Hematopoietic multipotent progenitor cell treated with erythropoietin and hydrocortisone succinate and interleukin-3 and kit ligand, for 17 days (in vitro differentiated cells): Measurements from ENCODE around the gene DCTN3.

ENCODE experiments used
- DNase-seq: peaks from one replicate; pipeline ENCODE4 v3.0.0-alpha.2; 2015; ENCODE audit warnings: low spot score

DCTN3 gene

DNA sequence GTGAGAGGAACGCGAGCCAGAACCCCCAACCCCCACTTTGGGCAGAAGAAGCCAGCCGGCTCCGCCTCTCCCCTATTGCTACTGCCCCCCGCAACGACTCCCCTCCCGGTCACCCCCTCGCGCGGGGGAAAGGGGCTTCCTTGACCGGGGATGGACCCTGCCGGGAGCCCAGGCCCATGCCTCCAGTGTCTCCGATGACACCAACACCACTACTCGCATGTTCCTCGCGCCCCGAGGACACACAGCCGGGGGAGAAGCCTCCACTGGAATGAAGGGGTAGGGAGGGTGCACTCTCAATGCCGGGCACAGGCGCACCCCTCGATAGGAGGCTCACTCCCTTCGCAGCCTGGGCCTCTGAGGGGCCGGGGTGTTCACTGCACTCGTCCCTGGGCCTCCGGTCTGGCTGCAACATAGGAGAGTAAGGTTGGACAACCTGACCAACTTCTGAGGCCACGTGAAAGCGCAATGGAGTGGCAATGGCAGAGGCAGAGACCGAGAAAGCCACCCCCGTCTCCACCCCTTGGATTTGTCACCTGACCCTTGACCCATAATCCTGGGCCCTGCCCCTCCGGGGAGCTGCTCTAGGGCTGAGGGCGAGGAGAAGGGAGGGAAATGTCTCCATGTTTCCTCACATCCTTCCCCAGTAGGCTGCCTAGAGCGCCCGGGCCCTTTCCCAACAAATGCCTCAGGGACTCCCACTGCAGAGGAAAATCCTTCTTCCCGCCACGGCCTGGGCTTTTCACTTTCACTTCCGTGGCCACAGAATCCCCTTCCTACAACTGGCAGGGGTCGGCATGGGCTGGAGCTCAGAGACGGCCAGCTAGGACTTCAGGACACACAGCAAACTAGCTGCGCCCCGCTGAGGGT, 29.7 kb downstream of the DCTN3 start:
- no peak for DNase-seq

DNA sequence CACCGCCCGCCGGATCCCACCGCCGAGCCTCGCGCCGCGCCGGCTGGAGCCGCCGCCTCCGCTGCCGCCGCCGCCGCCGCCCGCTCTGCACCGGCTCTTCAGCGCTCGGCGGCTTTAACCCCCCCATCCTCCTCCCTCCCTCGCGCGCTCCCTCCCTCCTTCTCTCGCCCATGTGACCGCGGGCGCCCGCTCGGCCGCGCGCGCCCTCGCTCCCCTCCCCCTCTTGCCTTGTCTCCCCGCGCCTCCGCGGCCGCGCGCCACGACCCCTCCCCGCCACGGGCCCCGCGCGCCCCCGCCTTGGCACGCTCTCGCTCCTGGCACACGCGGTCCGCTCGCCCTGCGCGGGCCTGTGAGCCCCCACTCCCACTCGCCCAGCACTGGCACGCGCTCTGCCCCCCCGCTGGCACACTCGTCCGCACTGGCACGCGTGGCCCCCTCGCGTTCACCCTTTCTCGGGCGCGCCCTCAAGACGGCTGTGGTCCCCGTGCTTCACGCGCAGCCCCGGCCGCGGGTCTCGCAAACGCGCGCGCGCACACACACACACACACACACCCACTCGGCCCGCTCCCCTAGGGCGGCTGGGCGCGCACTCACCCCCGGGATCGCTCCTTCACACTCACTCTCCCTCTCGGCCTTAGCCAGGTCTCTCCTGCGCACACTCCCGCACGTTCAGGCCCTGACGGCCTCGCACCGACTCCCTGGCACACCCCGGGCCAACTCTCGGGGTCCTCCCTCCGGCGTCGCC, 30.5 kb downstream of the DCTN3 start, which contains the start of gene CNTFR:
TSS of gene CNTFR (minus strand) at position 89 of the 745 bp plus-strand sequence. CDS start 20,743 bp downstream, outside the sequence.
- no peak for DNase-seq

DNA sequence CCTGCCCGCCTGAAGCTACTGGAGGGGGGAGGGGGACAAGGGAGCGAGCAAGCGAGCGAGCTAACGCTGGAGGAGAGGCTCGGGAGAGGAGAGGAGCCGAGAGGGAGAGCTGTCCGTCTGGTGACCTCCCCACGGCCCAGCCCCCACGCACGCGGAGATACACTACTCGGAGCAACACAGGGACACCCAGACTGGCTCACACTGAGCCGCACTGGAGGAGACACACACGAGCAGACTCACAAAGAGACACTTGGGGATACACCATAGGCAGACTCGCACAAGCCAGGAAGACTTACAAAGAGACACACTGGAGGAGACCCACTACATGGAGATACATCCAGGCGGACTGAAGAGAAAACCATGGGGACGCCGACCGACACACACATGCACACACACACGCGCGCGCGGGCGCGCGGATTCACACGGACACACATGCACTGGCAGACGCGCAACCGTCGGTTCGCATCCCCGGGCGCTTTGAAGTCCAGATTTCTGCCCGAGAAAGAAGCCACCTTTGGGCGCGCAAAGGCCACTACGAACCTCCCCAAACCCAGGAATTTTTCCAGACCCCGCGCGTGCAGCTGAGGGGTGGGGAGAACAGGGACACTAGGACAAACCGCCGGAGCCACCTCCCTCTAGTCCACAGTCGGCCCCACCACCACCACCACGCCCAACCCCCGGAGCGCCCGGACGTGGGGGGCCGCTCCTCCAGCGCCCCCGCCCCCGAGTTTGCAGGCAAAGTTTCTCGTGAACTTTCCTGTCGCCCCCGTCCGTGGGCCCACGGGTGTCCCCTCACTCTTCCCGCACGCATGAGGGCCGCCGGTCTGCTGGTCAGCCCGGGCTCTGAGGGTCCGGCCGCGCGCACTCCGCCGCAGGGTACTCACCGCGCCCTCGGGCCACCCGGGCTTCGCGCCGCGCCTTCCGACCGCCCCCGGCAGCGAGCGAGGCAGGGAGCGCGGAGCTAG, 31.3 kb downstream of the DCTN3 start:
- no peak for DNase-seq

DNA sequence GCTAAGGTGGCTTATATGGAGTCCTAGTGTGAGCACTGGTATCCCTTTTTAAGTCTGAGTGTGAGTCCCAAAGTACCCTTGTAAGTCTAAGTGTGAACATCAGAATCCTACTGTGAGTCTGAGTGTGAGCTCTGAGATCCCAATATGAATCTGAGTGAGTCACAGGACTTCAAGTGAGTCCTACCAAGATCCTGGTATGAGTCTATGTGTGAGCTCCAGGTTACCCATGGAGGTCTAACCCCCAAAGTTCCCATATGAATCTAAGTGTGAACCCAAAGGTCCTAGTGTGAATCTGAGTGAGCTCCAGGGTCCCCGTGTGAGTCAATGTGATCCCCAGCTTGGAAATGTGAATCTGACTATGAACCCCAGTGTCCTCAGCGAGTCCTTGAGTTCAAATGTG, 33.0 kb downstream of the DCTN3 start:
- DNase-seq, result no peak

DNA sequence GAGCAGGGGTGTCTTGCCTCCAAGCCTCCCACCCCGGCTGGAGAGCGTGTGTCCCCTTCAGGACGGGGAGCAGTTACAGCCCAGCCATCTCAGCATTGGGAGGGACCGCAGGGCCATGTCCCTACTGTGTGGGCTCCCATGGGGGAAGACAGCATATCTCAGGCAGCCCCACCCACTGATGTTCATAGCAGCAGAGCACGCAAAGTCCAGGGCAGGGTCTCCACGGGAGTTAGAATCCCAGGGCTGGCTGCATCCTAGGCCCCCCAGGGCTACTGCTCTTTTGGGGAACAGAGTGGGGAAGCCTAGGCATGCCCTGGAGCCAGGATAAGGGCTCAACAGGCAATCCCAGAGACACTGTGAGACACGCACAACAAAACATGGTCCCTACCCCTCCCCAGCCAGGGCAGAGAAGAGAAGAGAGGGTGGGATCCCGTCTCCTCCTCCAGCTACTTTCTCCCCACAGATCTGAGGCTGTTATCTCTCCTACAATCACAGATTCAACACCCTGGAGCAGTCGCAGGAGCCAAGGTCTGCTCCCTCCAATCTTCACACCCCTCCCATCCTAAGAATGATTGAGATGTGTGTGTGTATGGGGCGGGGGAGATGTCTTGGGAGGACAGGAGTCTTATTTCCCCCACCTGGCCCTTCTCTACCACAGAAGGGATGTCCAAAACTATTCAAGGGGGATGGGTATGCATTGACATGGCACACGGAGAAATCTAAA, 34.2 kb downstream of the DCTN3 start:
- no peak for DNase-seq

DNA sequence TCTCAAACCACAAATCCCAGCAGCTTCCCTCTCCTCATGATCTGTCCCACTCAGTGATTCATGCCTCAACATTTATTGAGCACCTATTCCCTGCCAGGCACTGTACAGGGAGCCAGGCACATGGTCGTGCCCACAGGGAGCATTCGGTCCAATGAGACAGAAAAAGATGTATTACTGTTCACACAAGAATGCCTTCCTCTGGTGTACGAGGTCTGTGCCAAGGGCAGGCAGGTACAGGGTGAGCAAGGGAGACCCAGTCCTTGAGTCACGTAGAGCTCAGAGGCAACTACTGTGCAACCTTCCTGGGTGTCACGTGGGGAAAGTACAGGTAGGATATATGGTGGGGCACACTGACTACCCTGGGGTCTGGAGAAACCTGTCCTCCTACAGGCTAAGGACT, 35.3 kb downstream of the DCTN3 start:
- DNase-seq, result no peak

DNA sequence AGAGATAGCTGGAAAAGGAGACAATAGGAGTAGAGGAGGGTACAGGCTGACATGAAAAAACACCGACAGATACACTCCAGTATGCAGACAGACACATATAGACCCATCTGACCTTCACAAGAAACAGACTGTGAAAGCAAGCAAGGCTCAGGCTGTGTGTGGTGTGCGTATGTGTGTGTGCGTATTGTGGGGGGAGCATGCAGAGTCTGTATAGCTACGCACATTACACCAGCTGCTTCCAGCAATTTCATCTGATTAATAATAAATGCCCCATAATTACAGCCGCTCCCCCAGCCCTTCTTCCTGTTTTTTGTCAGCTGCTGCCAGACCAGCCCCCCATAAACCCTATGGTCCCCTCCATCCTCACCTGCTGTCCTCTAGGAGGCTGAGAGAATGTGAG, 37.5 kb downstream of the DCTN3 start:
- no peak for DNase-seq

DNA sequence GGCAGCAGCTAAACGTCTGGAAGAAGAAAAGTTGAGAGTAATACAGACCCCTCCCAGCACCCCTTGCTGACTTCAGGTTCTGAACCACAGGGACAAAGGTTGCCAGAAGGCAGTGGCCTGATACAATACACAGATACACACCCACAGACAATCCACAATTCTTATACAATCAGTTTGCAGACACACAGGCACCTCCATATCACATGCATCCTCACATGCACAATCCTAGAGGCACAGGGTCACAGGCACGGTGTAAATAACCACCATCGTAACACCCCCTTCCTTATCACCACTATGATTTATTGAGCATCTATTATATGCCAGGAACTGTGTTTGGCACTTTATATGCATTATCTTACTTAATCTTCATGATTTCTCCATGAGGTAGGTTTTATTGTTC, 39.0 kb downstream of the DCTN3 start:
- no peak for DNase-seq

DNA sequence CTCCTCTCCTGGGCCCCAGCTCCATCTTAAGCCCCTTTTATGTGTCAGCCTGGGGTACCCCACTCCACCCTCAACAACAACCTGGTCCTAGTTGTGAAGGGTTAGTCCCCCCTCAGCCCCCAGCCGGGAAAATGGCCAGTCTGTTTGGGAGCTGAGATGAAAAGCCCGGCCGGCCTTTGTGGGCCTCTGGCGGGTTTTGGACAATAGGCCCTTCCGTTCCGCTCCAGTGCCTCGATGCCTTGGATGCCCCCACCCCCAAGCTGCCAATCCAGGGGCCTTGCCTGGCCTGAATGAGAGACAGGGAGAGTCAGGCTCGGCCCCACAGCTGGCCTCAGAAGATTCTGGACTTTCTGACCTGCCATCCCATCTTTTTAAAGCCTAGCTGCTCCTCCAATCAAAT, 39.9 kb downstream of the DCTN3 start:
- DNase-seq, result no peak

DNA sequence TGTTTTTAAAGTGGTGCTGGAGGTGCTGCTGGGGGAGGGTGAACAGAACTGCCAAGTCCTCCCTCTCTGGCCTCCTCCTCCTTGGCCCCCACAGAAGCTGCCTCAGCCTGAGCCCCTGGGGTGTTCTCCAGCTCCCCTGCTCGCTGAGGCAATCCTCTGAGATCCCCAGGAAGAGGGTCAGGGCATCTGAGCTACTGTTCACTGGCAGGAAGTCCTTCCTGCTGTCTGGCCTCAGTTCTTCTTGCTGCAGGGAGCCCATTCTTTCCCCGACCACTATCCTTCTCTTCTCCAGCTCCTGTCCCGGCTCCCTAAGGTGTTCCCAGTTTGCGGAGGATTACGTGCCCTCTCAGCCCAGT, 40.5 kb downstream of the DCTN3 start:
- DNase-seq, result no peak

DNA sequence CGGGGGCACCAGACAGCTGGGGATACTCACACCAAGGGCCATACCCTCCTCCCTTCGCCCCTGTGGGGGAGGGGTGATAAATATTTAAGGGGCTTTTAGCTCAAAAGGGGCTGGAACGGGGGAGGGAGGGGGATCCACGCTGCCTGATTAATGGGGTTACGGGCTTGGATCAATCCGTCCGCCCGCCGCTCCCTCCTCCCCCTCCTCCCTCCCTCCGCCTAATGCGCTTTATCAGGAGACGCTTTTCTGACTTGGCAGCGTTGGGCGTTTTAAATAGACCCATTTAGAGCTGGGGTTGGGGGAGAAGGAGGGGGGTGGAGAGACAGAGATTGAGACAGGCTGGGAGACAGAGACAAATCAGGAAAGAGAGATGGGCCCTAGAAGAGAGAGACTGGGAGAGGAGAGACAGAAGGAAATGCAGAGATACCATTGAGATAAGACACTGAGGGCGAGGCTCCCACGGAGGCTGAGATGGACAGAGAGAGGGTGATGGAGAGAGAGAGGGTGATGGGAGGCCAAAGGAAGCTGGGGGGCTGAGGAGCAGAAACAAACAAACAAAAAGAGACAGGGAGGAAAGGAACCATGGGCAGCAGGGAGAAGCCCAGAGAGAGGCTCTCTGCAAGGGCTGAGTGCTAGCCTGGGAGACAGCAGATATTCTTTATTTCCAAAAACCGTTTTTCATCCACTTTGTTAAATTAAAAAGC, 41.0 kb downstream of the DCTN3 start:
- DNase-seq, result no peak

DNA sequence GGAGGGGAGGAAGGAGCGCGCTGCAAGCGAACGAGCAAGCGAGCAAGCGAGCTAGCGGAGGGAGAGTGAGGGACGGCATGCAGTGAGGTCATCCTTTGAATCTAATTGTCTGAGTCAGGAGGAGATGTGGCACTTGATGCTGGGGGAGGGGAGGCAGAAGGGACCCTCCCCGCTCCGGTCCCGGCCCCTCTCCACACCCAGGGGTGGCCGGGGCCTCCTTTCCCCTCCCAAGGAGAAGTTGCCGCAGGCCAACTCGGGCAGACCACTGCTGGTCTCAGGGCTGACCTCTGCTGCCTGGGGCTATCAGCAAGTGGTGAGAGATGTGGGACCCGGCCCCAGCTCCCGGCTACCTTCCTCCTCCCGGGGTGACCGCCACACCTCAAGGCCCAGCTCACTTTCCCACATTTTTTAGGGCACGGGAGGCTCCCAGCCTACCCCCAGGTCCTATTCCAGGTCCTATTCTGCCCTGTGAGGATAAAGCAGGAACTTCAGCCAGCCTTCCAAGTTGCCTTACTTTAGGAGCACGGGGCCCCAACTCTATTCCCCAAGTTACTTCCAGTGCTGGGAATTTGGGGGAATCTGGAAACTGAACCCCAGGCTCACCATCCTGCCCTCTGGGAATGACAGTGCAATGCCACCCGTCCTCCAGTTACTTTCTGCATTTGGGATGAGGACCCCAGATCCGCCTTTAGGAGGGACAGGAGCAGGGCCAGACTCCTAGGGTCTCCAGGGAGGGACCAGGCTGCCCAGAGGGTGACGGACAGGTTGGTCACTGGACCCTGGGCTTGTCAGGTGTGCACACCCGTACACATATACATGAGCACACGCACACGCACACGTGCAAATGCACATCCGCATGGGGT, 41.8 kb downstream of the DCTN3 start:
- no peak for DNase-seq

DNA sequence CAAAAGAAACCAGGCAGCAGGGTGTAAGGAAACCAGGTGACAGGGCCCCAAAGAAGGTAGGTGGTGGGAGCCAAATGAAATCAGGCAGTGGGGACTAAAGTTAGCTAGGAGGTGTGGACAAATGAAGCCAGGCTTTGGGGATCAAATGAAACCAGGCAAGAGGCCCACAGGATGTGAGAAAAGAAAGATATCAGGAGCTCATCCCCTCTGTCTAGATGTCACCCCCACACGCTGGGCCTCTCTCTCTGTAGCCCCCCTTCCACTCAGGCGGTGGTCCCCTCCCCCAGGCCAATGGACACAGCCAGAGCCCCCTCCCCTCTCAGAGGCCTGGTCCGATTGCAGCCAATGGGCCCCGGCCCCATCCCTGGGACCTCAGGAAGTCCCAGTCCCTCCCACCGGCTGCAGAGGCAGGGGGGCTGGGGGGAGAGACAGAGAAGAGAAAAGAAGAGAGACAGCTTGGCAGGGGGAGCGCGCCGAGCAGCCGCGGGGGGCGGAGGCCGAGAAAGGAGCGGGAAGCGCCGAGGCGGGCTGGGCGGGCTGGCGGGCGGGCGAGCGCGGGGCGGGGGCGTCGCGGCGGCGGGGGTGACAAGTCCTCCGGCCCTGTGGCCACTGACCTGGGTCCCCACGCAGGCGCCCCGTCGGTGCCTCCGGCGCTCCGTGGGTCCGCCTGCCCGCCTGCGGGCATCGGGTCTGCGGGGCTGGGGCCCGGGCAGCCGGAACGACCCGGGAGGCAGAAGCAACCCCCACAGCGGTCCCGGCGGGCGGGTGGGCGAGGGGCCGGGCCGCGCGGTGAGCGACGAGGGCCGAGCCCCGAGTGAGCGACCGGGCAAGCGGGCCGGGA, 42.7 kb downstream of the DCTN3 start:
- DNase-seq, result no peak

DNA sequence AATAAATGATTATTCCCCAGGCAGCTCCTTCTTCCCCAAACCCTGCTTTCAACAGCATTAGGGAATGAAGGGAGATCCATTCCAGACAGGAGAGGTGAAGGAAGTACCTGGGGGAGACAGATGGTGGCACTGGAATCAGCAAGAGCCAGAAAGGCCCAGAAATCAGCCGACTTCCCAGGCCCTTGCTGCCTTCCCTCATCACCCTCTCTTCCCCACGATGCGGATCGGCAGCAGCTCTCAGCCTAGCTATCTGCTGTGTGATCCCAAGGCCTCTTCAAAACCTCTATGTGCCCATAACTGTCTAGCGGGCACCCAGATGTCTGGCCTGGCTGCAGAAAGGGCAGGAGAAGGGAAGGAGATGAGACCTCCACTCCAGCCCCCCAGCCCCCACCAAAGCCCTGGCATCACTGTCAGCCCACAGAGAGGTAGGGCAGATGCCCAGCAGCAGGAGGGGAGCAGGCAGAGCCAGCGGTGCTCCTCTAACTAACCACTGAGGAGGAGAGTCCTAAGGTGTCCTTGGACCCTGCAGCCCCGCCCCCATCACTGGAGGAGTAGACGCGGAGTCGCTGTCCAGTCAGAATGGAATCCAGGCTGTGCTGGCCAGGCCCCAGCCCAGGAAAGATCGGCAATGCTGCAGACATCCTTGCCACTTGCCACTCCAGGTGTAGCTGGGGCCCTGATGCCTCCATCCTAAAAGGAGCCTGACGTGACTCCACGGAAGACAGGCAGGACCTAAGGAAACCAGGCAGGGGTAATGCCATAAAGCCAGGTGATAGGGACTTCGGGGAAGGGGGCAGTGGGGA, 43.5 kb downstream of the DCTN3 start:
- DNase-seq, result no peak

DNA sequence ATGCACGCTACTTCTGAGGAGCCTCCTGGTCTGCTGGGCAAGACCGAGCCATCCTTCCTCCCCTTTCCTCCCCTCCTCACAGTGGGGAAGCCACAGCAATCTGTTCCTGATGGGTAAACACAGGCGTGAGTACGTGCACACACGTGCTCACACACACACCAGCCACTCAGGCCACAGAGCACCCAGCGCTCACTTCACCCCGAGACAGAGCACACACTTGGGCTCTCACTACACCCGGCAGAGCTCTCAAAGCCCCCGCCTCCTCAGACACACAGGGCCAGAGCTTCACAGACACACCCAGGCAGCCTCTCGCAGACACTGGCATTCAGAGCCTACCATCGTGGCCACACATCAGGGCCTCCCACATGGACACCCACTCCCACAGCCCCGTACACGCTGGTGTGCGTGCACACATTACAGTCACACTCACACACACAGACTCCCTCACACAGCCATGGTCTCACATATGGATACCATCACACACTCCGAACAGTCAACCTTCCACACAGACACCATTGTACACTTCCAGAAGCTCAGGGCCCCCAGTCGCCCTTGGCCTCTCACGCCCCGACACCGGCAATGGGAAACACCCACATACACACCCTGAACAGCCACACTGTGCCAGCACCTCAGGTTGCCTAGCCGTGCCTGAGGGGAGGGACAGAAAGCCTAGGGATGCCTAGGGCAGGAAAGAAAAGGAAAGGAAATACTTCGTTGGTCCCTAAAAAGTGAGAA, 44.3 kb downstream of the DCTN3 start:
- no peak for DNase-seq

DNA sequence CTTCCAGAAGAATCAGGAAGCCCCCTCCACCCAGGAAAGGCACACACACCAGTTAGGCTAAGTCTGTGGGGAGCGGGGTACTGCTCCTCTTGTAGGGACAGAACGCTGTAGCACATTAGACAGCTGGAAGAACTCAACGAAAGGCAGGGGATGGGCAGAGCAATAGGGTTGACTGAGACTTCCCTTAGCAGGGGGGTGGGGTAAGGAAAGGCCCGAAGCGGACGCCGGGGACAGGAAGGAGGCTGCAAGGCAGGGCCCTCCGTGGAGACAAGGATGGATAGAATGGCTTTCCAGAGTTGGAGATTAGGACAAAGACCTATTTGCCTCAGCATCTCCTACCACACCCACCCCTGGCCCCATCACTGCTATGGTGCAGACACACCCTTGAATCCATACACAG, 45.1 kb downstream of the DCTN3 start:
- DNase-seq, result no peak

DNA sequence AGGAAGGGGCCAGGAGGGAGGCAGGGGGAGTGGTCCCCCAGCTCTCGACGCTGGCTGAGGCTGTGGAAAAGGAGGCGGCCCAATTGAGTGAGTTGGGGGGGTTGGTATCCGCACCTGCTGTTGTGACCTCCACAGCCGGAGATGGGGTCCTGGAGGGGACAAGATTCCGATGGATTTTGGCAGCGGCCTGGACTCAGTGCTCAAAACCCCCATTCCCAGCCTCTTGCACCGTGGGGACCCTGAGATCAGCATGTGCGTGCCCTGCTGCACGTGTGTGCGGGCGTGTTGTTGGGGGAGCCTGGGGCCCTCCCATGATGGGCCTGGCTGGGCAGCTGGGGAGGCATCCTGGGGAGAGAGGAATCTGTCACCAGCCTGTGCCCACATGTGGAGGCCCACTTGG, 45.7 kb downstream of the DCTN3 start:
- DNase-seq, result no peak
